HepG2 (cell line): ENCODE data around the gene HSPA1L. TPM values are rescaled to one million over a fixed set of nuclear protein-coding genes. Genes with fewer than 3 reads are reported as not detected.

Source experiments
- BRF2 ChIP-seq: sonication (generic); formaldehyde crosslinking; IDR thresholded peaks from 2 replicates; pipeline ENCODE4 v1.8.1; 2022; ENCODE audit warnings: mild to moderate bottlenecking, missing genetic modification reagents
- E2F1 ChIP-seq: sonication (generic); formaldehyde crosslinking; IDR thresholded peaks from 2 replicates; pipeline ENCODE4 v1.5.0; 2020; ENCODE audit warnings: missing genetic modification reagents
- HDAC2 ChIP-seq: sonication (generic); formaldehyde crosslinking; IDR thresholded peaks from 2 replicates; pipeline ENCODE4 v1.4.0; 2020; ENCODE audit warnings: missing genetic modification reagents
- KAT8 ChIP-seq: IDR thresholded peaks from 2 replicates; pipeline ENCODE4 v1.6.1; 2016; ENCODE audit warnings: missing genetic modification reagents, missing compliant biosample characterization
- MIER3 ChIP-seq: IDR thresholded peaks from 2 replicates; pipeline ENCODE4 v1.6.1; 2016; ENCODE audit warnings: missing compliant biosample characterization, borderline replicate concordance
- MXI1 ChIP-seq: IDR thresholded peaks from 3 replicates; pipeline ENCODE4 v1.6.1; 2012; ENCODE audit warnings: low read depth, low read length, inconsistent platforms, borderline replicate concordance
- NFAT5 ChIP-seq: sonication (generic); formaldehyde crosslinking; IDR thresholded peaks from 2 replicates; pipeline ENCODE4 v1.4.0; 2020; ENCODE audit warnings: missing genetic modification reagents
- NRL ChIP-seq: sonication (generic); formaldehyde crosslinking; IDR thresholded peaks from 2 replicates; pipeline ENCODE4 v1.5.0; 2020; ENCODE audit warnings: missing genetic modification reagents, mild to moderate bottlenecking, moderate library complexity, borderline replicate concordance
- PAXIP1 ChIP-seq: sonication (generic); formaldehyde crosslinking; conservative IDR thresholded peaks from 2 replicates; pipeline ENCODE4 v1.4.0; 2020; ENCODE audit warnings: mild to moderate bottlenecking, missing genetic modification reagents, moderate library complexity
- SSRP1 ChIP-seq: IDR thresholded peaks from 2 replicates; pipeline ENCODE4 v1.6.1; 2016; ENCODE audit warnings: control low read depth
- XBP1 ChIP-seq: sonication (generic); formaldehyde crosslinking; IDR thresholded peaks from 2 replicates; pipeline ENCODE4 v1.5.0; 2020; ENCODE audit warnings: missing genetic modification reagents
- ZMAT3 ChIP-seq: sonication (generic); formaldehyde crosslinking; conservative IDR thresholded peaks from 2 replicates; pipeline ENCODE4 v1.7.0; 2021; ENCODE audit warnings: missing genetic modification reagents
- ZMYM3 ChIP-seq: sonication (generic); formaldehyde crosslinking; IDR thresholded peaks from 2 replicates; pipeline ENCODE4 v1.5.1; 2020; ENCODE audit warnings: mild to moderate bottlenecking, missing genetic modification reagents
- ZNF235 ChIP-seq: sonication (generic); formaldehyde crosslinking; IDR thresholded peaks from 2 replicates; pipeline ENCODE4 v1.8.1; 2023; ENCODE audit warnings: mild to moderate bottlenecking, missing genetic modification reagents, borderline replicate concordance
- ZNF260 ChIP-seq: sonication (generic); formaldehyde crosslinking; IDR thresholded peaks from 2 replicates; pipeline ENCODE4 v1.4.0; 2020; ENCODE audit warnings: missing genetic modification reagents, low read depth, mild to moderate bottlenecking, borderline replicate concordance
- ZNF629 ChIP-seq: sonication (generic); formaldehyde crosslinking; conservative IDR thresholded peaks from 2 replicates; pipeline ENCODE4 v1.5.0; 2020; ENCODE audit warnings: missing genetic modification reagents
- ZNF770 ChIP-seq: sonication (generic); formaldehyde crosslinking; IDR thresholded peaks from 2 replicates; pipeline ENCODE4 v1.5.0; 2020; ENCODE audit warnings: mild to moderate bottlenecking, missing genetic modification reagents
- ZSCAN21 ChIP-seq: sonication (generic); formaldehyde crosslinking; IDR thresholded peaks from 2 replicates; pipeline ENCODE4 v1.8.0; 2022; ENCODE audit warnings: mild to moderate bottlenecking, missing genetic modification reagents, moderate library complexity, borderline replicate concordance
- polyA plus RNA-seq, 8 experiments: library from polyadenylated mRNA; depleted of rRNA in 3 of 8; stranded (reverse) in 7 of 8; unstranded in 1 of 8; fragments of >200 nt; fragmentation: Illumina TruSeq in 4 of 8; extraction: Trizol in 4 of 8; gene quantifications; 2 replicates each; pipeline versions ENCODE4 v1.2.1 to v1.2.3, GENCODE V29; 2011 to 2016; ENCODE audit warnings: low read depth in 4 of 8, missing spikeins in 1 of 8, mixed read lengths in 1 of 8; ENCODE audit not compliant: insufficient read depth in 1 of 8
- total RNA-seq, 5 experiments: library from RNA; depleted of rRNA; stranded (reverse); fragments of >200 nt; fragmentation: Illumina TruSeq; extraction: Trizol; gene quantifications; 2 replicates each; pipeline ENCODE4 v1.2.3, GENCODE V29; 2016; ENCODE audit warnings: low read depth in 1 of 5

HSPA1L gene
- total and polyA plus RNA-seq, 2 of the 13 experiments (the other 11 are each of a cell fraction or from before 2014, with no cell fraction given): 0.55 to 1.0 TPM

GRCh38 chr6:31861919-31862343 lies 46.8 kb upstream of the HSPA1L start (continued):
- TF ChIP-seq NFAT5 (CRISPR knock-in tag): no peak
- no peak for TF ChIP-seq NRL (CRISPR knock-in tag)
- TF ChIP-seq ZNF235: no peak
- no peak for TF ChIP-seq XBP1 (CRISPR knock-in tag)
- TF ChIP-seq ZNF260 (CRISPR knock-in tag): no peak
- TF ChIP-seq MIER3 (CRISPR knock-in tag): no peak
- no peak for TF ChIP-seq E2F1 (CRISPR knock-in tag)
- TF ChIP-seq MXI1: no peak
- no peak; the same call in 1 of the 2 replicates for TF ChIP-seq HDAC2 (CRISPR knock-in tag)
- no peak for TF ChIP-seq KAT8 (CRISPR knock-in tag)
- TF ChIP-seq ZSCAN21 (CRISPR knock-in tag): no peak
- TF ChIP-seq ZMAT3: no peak
- TF ChIP-seq BRF2 (CRISPR knock-in tag): no peak
- TF ChIP-seq ZNF770: no peak
- no peak for TF ChIP-seq ZNF629 (CRISPR knock-in tag)
- TF ChIP-seq ZMYM3: no peak
- TF ChIP-seq PAXIP1: no peak
- no peak for TF ChIP-seq SSRP1
